Osteocyte (in vitro differentiated cells): Measurements from ENCODE around the gene THSD4. TPM values are rescaled to one million over a fixed set of nuclear protein-coding genes. Genes with fewer than 3 reads are reported as not detected.
"Not testable (repeated sequence)": the region's sequence is repeated elsewhere in the genome, so short reads cannot be mapped to it uniquely, and the experiment has no call there.

Source experiments
- DNase-seq: peaks from one replicate; pipeline ENCODE4 v3.0.0; 2021; ENCODE audit warnings: mixed read lengths; ENCODE audit not compliant: unreplicated experiment; ENCODE audit errors: extremely low spot score
- H3K27ac Mint-ChIP-seq: one replicate; pipeline ENCODE4 v1.8.0; 2021; ENCODE audit warnings: mild to moderate bottlenecking, mixed read lengths; ENCODE audit not compliant: unreplicated experiment
- H3K27me3 Mint-ChIP-seq: one replicate; pipeline ENCODE4 v1.8.0; 2021; ENCODE audit warnings: mixed read lengths; ENCODE audit not compliant: unreplicated experiment
- H3K36me3 Mint-ChIP-seq: one replicate; pipeline ENCODE4 v1.8.0; 2021; ENCODE audit warnings: mixed read lengths; ENCODE audit not compliant: unreplicated experiment
- H3K4me1 Mint-ChIP-seq: one replicate; pipeline ENCODE4 v1.8.0; 2021; ENCODE audit warnings: mixed read lengths; ENCODE audit not compliant: unreplicated experiment
- H3K4me3 Mint-ChIP-seq: one replicate; pipeline ENCODE4 v1.8.0; 2021; ENCODE audit warnings: mild to moderate bottlenecking, moderate library complexity, mixed read lengths; ENCODE audit not compliant: unreplicated experiment
- H3K9me3 Mint-ChIP-seq: one replicate; pipeline ENCODE4 v1.8.0; 2021; ENCODE audit warnings: mixed read lengths; ENCODE audit not compliant: unreplicated experiment
- CTCF ChIP-seq: fragments of 200-600 bp; sonication (generic); IDR thresholded peaks from 2 replicates; pipeline ENCODE4 v1.5.0; 2021; ENCODE audit warnings: antibody characterized with exemption, mild to moderate bottlenecking, moderate library complexity
- total RNA-seq: library from RNA; stranded (reverse); gene quantifications from 2 replicates; pipeline ENCODE4 v1.2.1, GENCODE V29; 2021

The THSD4 gene
- total RNA-seq, 1 donor from 2014 or later = 5.7 TPM

- Mint-ChIP-seq H3K27ac (no peak overlapping the region), H3K4me1 (peaks cover 18% of the 10 kb centered on the region), H3K9me3 (no peaks in the 10 kb centered on the region), H3K4me3 (no peak overlapping the region), H3K27me3 (no peaks in the 10 kb centered on the region), H3K36me3 (no peaks in the 10 kb centered on the region)
- TF ChIP-seq CTCF = no peak
- DNase-seq = no peak
Observed at GRCh38 chr15:71715914-71716313, 600.6 kb downstream of the THSD4 start.

- no peak for TF ChIP-seq CTCF
- Mint-ChIP-seq H3K36me3 (no peaks in the 10 kb centered on the region), H3K27me3 (no peaks in the 10 kb centered on the region), H3K9me3 (no peaks in the 10 kb centered on the region), H3K4me1 (peaks cover 11% of the 10 kb centered on the region), H3K4me3 (no peak overlapping the region), H3K27ac (no peak overlapping the region)
- DNase-seq = no peak
Observed at GRCh38 chr15:71716990-71717389, 601.7 kb downstream of the THSD4 start.

GRCh38 chr15:71718116-71718910, 603.0 kb downstream of the THSD4 start:
- H3K9me3 Mint-ChIP-seq = no peaks in the 10 kb centered on the region
- no peaks in the 10 kb centered on the region for H3K36me3 Mint-ChIP-seq
- TF ChIP-seq CTCF = no peak
- no peak for DNase-seq
- H3K4me1 Mint-ChIP-seq = peaks cover 7% of the 10 kb centered on the region
- no peaks in the 10 kb centered on the region for H3K27me3 Mint-ChIP-seq
- H3K27ac Mint-ChIP-seq = no peak overlapping the region
- no peak overlapping the region for H3K4me3 Mint-ChIP-seq

- DNase-seq = no peak
- H3K27me3 Mint-ChIP-seq = no peaks in the 10 kb centered on the region
- H3K4me1 Mint-ChIP-seq = peaks cover 14% of the 10 kb centered on the region
- no peak overlapping the region for H3K4me3 Mint-ChIP-seq
- H3K27ac Mint-ChIP-seq = no peak overlapping the region
- no peak for TF ChIP-seq CTCF
- H3K36me3 Mint-ChIP-seq = no peaks in the 10 kb centered on the region
- no peaks in the 10 kb centered on the region for H3K9me3 Mint-ChIP-seq
Observed at GRCh38 chr15:71723344-71723743, 608.1 kb downstream of the THSD4 start.

- not testable (repeated sequence) for DNase-seq, H3K9me3 Mint-ChIP-seq, H3K36me3 Mint-ChIP-seq, H3K27me3 Mint-ChIP-seq, H3K4me3 Mint-ChIP-seq
- Mint-ChIP-seq H3K4me1 (peaks cover 20% of the 10 kb centered on the region), H3K27ac (peak overlapping the region; percentile 9)
Observed at GRCh38 chr15:71725207-71725955, 610.1 kb downstream of the THSD4 start.
